OCI-M2 (cell line): ENCODE data around the gene SPAAR.
A peak's percentile ranks its signal among the peaks of the same experiment; 100 is the strongest.
"Not testable (repeated sequence)": the region's sequence is repeated elsewhere in the genome, so short reads cannot be mapped to it uniquely, and the experiment has no call there.

Source experiments
- DNase-seq: peaks from one replicate; lab custom pipeline; 2025; ENCODE audit not compliant: unreplicated experiment; lab: John Stamatoyannopoulos, UW

The SPAAR gene

DNA sequence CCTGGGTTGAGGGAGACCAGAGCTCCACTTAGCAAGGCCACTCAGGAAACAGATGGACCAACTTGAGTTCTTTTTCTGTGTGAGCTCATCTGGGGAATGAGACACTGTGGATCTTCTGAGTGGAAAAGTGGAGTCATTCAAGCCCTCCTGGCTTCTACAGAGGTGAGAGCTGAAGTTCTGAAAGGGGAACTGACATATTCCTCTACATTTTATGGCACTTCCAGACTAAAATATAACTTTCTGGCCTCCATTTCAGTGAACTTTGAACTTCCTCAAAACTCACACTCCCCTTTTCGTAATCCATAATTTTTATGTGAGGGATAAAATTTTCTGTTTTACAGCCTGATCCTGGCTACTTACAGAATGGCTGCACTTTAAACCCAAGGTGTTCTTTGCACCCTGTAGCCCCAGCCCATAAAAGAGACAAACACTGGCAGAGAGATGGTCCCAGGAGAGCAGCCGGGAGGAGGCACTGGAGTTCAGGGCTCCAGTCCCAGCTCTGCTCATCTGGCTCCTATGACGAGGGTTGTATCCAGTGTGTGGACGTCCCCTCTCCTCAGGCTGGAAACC lies 10.8 kb downstream of the SPAAR start:
- no peak for DNase-seq

DNA sequence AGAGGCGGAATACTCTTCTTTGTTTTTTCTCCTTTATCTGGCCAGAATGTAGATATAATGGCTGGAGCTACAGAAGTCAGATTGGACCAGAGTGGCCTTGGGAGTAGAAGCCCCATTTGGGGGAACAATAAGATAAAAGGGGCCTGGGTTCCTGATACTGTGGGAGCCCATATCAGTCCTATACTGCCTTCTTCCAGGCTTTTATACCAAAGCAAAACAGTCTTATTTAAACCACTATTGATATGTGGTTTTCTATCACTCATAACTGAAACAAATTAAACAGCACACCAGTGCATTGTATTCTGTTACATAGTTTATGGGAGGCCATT lies 14.3 kb downstream of the SPAAR start:
- no peak for DNase-seq

DNA sequence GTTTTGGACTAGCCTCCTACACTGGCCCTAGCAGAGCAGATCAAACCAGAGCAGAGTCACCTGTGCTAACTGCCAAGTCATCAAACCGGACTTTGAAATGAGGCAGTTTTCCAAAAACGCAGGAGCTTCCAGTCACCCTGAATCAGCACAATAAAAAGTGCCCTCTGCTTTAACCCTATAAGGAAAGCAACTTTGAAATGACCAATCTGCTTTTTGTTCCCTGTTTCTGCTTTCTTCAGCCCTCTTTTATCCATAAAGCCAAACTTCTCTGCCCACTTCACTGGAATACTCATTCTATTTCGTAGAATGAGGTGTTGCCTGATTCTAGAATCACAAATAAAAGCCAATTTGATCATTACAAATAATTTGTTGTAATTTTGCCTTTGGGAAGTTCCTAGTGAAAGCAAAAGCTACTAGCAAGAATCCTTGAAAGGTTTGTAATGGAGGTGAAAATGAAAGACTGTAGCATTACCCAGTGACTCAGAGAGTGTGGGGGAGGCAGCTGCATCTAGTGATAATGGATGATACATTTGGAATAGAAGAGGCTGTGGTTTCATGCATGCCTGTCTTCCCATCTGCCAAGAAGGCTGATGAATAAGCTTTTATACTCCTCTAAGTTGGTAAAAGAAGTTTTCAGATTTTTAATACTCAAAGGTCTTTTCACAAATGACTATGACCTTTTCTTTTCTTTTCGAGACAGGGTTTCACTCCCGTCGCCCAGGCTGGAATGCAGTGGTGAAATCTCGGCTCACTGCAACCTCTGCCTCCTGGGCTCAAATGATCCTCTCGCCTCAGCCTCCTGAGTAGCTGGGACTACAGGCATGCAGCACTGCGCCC lies 14.9 kb downstream of the SPAAR start:
- peak; percentile 31 for DNase-seq

DNA sequence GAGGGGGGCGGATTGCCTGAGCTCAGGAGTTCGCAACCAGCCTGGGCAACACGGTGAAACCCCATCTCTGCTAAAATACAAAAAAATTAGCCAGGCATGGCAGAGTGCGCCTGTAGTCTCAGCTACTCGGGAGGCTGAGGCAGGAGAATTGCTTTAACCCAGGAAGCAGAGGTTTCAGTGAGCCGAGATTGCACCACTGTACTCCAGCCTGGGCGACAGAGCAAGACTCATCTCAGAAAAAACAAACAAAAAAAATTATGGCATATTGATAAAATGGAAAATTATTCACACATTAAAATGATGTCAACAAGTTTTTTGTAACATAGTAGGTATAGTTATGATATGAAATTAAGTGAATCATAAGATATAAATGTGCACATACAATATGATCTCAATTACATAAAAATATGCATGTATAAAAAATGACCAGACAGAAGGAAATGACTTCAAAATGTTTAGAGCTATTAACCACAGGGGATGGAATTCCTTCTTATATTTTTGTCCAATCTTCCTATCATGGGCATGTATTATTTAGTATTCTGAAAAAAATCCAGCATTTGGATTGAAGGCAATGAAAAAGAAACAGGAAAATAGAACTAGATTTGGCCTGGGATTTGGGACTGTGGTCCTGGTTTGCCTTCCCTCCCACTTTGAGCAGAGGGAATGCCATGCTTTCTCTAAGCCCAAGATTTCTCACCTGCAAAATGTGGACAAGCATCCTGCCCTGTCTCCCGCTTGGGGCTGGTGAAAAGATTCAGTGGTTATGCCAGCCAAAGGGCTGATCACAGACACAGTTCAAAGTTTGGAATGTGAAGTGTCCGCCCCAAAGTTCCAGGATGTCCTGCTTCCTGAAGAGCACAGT lies 19.5 kb downstream of the SPAAR start:
- DNase-seq = no peak

GRCh38 chr9:35929453-35929718 lies 20.1 kb downstream of the SPAAR start:
- DNase-seq = no peak

DNA sequence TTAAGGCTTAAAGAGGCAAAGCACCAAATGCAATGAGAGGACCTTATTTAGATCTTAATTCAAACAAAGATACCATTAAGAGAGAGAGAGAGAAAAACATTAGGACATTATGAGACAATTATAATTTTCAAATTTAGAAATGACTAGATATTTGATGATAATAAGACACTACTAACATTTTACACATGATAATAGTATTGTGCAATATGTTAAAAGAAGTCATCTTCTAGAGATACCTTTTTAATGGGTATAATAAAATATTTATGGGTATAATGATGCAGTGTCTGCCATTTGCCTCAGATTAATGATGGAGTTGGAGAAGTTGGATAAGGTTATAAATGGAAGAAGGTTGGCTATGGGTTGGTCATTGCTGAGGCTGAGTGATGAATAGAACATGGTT lies 21.2 kb downstream of the SPAAR start:
- no peak for DNase-seq

DNA sequence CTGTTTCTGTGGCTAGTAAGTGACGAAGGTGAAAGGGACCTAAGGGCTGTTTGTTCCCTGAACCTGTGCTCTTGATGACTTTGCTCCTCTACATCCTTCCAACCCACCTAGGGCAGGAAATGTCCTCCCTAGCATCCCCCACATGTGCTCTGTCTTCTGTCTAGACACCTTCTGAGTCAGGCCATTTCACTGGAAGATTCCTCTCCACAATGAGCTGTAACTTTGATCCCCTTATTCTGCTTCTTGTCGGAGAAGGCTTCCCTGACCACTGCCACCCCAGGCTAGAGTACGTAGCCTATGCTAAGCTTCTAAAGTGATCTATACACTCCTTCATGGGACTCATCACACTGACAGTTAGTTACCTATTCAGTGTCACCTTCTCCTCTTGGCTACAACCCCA lies 21.7 kb downstream of the SPAAR start:
- DNase-seq = no peak

- no peak for DNase-seq
Observed at GRCh38 chr9:35932735-35933134, 23.4 kb downstream of the SPAAR start.

DNA sequence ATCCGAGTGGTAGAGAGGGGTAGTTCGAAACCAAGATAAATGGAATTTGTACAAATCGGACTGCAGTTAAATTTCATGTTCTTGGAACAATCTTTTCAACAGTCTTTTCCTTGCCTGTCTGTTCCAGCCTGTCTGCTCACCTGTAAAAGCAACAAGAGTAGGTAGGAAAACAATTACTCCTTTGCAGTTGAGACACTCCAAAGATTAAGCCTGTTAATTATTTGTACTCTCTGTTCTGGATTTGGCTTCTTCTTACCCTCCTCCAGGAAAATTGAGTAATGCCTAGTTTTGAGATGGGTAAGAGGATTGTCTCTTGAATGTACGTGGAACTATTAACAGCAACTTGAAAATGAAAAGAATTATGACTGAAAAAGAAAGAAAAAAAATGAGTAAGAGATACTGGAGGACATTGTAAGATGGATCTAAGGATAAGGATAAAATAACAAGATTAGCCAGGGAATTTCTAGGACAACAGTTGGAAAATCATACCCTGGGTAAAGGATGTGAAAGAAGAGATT lies 24.3 kb downstream of the SPAAR start:
- DNase-seq = no peak

DNA sequence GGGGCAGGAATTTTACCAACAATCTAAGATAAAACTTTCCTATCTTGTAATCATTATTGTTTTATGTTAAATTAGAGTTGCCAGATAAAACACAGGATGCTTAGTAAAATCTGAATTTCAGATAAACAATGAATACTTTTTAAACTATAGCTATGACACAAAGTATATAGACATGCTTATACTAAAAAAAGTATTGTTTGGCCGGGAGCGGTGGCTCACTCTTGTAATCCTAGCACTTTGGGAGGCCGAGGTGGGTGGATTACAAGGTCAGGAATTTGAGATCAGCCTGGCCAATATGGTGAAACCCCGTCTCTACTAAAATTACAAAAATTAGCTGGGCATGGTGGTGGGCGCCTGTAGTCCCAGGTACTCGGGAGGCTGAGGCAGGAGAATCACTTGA lies 24.8 kb downstream of the SPAAR start:
- not testable (repeated sequence) for DNase-seq

DNA sequence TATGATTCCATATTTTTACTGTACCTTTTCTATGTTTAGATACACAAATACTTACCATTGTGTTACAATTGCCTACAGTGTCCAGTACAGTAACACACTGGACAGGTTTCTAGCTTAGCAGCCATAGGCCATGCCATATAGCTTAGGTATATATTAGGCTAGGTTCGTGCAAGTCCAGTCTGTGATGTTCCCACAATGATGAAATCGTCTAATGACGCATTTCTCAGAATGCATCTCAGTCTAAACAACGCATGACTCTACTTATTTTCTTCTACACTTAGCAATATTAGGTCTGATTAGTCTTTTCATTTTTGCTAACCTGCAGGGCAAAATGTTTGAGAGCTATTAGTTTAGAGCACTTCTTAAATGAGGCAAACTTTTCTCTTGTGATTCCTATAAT lies 26.0 kb downstream of the SPAAR start:
- no peak for DNase-seq

- DNase-seq = no peak
Observed at GRCh38 chr9:35935755-35936509, 26.6 kb downstream of the SPAAR start.

- no peak for DNase-seq
Observed at GRCh38 chr9:35937227-35937626, 27.9 kb downstream of the SPAAR start.

DNA sequence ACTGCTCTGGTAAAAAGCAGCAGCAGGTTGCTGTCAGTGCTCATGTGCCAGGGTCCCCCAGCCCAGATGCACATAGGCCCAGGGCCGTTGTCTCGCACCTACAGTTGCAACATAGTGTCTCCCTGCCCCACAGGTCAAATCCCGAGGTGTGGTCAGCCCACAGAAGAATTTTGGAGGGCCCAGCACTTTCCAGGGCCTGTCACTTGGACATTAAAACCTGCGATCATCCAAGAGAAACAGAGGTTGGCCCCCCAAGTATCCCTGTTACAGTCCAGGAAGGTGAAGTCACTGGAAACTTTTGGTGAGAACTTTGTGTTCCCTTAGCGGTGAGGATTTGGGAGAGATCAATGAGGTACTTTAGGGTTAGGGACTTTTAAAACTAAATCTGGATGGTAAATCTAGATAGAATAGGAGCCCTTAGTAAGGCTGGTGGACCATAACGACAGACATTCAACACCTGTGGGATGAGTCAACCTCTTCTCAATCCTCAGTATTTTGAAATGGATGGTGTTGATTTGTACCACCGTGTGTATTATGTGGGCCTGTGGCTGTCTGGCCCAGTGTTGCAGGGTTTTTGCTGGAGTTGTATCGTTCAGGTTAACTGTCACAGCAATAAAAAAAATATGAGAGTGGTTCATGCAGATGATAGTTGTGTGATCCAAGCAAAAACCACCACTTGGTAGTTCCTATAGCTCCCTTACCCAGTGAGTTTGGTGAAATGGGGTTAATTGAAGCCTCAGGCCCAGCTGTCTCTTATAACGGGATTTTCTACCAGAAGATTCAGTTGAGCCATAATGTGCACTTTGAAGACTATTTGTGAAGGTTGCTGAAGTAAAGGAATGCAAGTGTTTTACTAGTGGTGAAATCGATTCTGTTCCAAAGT lies 29.4 kb downstream of the SPAAR start:
- DNase-seq = no peak

GRCh38 chr9:35939679-35940250 lies 30.5 kb downstream of the SPAAR start:
- no peak for DNase-seq

DNA sequence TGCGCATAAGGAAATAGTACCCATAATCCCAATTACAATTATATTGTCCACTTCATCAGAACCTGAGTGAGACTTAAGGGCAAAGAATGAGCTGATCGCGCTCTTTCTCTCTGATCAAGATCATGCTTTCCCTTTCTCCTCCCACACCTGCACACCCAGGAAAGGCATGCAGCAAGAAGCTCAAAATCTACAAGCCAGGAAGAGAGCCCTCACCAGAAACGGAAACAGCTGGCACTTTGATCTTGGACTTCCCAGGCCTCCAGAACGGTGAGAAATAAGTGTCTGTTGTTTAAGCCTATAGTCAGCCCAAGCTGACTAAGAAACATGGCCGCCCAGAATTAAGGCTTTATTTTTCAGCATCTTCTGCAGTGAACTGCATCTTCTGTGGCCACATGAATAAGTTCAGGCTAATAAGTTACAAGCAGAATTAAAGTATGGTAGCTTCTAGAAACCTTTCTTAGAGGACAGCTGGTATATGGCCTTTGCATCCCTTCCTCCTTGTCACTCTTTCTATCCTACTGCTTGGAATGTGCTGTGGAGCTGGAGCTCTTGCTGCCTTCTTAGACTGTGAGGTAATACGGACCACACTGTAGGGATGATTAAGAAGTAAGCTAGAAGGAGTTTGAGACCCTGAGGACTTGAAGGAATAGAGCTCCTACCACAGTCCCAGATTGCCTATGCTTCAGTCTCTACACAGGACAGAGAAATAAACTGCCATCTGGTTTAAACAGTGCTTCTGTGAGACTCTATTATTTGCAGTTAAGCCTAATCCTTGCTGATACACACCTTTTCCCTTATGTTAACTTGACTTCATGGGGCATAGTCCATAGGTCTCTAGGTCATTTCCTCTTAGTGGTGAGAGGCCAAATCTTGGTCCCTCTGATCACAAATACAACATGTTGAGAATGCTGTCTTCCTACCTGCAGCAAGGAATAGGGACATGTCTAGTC lies 31.4 kb downstream of the SPAAR start:
- no peak for DNase-seq

GRCh38 chr9:35942286-35942685 lies 33.0 kb downstream of the SPAAR start:
- no peak for DNase-seq

GRCh38 chr9:35944173-35944572 lies 34.9 kb downstream of the SPAAR start:
- DNase-seq = no peak

DNA sequence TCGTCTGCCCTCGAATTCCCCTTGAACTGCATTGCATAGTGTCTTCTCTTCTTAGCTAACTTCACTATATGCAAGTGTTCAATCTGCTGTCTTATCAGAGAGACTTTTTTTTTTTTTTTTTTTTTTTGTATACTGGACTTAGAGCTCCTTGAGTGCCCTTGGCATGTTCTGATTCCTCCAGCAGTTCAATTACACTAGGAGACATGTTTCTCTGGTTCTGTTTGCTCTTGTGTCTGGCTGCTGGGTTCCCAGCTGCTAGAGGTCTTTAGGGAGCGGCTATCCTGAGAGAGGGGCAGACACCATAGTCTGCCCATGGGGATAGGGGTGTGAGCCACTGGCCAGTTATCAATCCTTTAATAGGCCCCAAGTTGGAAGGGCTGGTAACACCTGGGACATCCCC lies 35.6 kb downstream of the SPAAR start:
- no peak for DNase-seq
